Muscle layer of duodenum (tissue), 2 donors: ENCODE data around the gene TXNDC11.

Experiments
- H3K27ac ChIP-seq: one replicate; pipeline ENCODE4 v1.7.0; 2013; ENCODE audit warnings: mild to moderate bottlenecking, low read length
- H3K27me3 ChIP-seq: one replicate; pipeline ENCODE4 v1.7.0; 2013; ENCODE audit warnings: low read depth, mild to moderate bottlenecking, control low read depth, low read length
- H3K36me3 ChIP-seq, 2 donors: one replicate each; pipeline ENCODE4 v1.7.0; 2013; ENCODE audit warnings: low read length in 2 of 2, control low read depth in 1 of 2, mild to moderate bottlenecking in 1 of 2; ENCODE audit not compliant: insufficient read depth in 2 of 2, control insufficient read depth in 1 of 2
- H3K4me1 ChIP-seq, 2 donors: one replicate each; pipeline ENCODE4 v1.7.0; 2013; ENCODE audit warnings: low read length in 2 of 2, mild to moderate bottlenecking in 2 of 2, control low read depth in 1 of 2, moderate library complexity in 1 of 2; ENCODE audit not compliant: insufficient read depth in 2 of 2, control insufficient read depth in 1 of 2
- H3K4me3 ChIP-seq, 2 donors: one replicate each; pipeline ENCODE4 v1.7.0; 2013; ENCODE audit warnings: low read length in 2 of 2, low read depth in 1 of 2, mild to moderate bottlenecking in 1 of 2
- H3K9me3 ChIP-seq, 2 donors: one replicate each; pipeline ENCODE4 v1.7.0; 2013; ENCODE audit warnings: low read length in 2 of 2, control low read depth in 1 of 2, mild to moderate bottlenecking in 1 of 2; ENCODE audit not compliant: control insufficient read depth in 1 of 2
- donor health status: healthy.

Gene TXNDC11

DNA sequence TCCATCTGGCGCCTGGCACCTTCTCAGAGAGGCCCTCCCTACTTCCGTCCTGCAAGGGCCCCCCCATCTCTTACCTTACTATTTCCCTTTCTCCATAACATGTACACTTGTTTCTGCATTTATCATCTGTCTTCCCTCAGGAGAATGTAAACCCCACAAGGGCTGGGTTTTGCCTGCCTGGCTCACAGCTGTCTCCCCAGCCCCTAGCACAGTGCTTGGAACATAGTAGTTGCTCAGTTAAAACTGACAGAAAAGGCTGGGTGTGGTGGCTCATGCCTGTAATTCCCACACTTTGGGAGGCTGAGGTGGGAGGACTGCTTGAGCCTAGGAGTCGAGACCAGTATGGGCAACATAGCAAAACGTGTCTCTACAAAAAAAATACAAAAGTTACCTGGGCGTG lies 80.1 kb downstream of the TXNDC11 start:
- H3K4me3 ChIP-seq, result no peak overlapping the region
- peaks cover 0 to 2% of the 10 kb centered on the region in 2 donors for H3K4me1 ChIP-seq
- H3K9me3 ChIP-seq, result no peaks in the 10 kb centered on the region
- H3K27ac ChIP-seq, result no peak overlapping the region
- no peaks in the 10 kb centered on the region for H3K27me3 ChIP-seq
- H3K36me3 ChIP-seq, result no peaks in the 10 kb centered on the region

- Histone ChIP-seq H3K9me3 (no peaks in the 10 kb centered on the region), H3K4me3 (no peak overlapping the region), H3K36me3 (no peaks in the 10 kb centered on the region), H3K27ac (no peak overlapping the region), H3K4me1 (no peaks in the 10 kb centered on the region), H3K27me3 (no peaks in the 10 kb centered on the region)
Observed at GRCh38 chr16:11660565-11660964, 82.1 kb downstream of the TXNDC11 start.

GRCh38 chr16:11658896-11659708 lies 83.6 kb downstream of the TXNDC11 start:
- no peaks in the 10 kb centered on the region for H3K4me1 ChIP-seq
- no peaks in the 10 kb centered on the region for H3K36me3 ChIP-seq
- H3K9me3 ChIP-seq, result no peaks in the 10 kb centered on the region
- no peaks in the 10 kb centered on the region for H3K27me3 ChIP-seq
- H3K4me3 ChIP-seq, result no peak overlapping the region
- H3K27ac ChIP-seq, result no peak overlapping the region

DNA sequence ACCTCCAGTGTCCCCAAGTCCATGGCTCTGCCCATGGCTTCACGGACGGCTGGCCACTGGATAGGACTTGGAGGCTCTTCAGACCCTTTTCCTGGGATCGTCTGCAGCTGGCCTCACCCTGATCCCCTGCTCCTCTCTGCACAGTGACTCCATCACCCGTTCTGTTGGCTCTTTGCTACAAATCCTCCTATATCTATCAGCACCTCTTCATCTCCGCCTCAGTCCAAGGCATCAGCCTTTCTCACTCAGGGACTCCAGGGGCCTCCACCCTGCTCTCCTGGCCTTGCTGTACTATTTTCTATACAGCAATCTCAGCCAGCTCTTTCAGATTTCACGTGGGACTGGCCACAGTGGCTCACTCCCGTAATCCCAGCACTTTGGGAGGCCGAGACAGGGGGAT lies 85.1 kb downstream of the TXNDC11 start:
- Histone ChIP-seq H3K27me3 (no peaks in the 10 kb centered on the region), H3K4me1 (no peaks in the 10 kb centered on the region), H3K36me3 (no peaks in the 10 kb centered on the region), H3K27ac (no peak overlapping the region), H3K4me3 (no peak overlapping the region), H3K9me3 (no peaks in the 10 kb centered on the region)

DNA sequence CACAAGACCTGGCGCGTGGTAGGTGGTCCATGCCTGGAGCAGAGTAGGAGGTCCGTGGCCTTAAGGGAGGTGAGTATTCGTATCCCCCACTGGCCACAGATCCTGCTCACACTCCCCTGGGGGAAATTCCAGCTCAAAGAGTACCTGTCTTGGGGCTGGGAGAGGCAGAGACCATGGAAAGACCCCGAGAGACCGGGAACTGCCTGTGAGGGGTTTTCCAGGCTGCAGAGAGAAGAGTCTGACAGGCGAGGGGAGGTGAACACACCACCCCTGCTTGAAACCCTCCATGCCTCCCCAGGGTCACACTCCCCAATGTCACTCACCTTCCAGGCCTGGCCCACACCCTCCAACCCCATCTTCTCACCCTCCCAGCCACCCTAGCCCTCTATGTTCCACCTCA lies 87.0 kb downstream of the TXNDC11 start:
- no peak overlapping the region for H3K27ac ChIP-seq
- H3K27me3 ChIP-seq, result no peaks in the 10 kb centered on the region
- H3K36me3 ChIP-seq, result no peaks in the 10 kb centered on the region
- H3K4me3 ChIP-seq, result no peak overlapping the region
- no peaks in the 10 kb centered on the region for H3K4me1 ChIP-seq
- H3K9me3 ChIP-seq, result no peaks in the 10 kb centered on the region

- Histone ChIP-seq H3K9me3 (no peaks in the 10 kb centered on the region), H3K27me3 (no peaks in the 10 kb centered on the region), H3K36me3 (no peaks in the 10 kb centered on the region), H3K4me3 (no peak overlapping the region), H3K27ac (no peak overlapping the region), H3K4me1 (no peaks in the 10 kb centered on the region)
Observed at GRCh38 chr16:11651796-11652195, 90.9 kb downstream of the TXNDC11 start.

DNA sequence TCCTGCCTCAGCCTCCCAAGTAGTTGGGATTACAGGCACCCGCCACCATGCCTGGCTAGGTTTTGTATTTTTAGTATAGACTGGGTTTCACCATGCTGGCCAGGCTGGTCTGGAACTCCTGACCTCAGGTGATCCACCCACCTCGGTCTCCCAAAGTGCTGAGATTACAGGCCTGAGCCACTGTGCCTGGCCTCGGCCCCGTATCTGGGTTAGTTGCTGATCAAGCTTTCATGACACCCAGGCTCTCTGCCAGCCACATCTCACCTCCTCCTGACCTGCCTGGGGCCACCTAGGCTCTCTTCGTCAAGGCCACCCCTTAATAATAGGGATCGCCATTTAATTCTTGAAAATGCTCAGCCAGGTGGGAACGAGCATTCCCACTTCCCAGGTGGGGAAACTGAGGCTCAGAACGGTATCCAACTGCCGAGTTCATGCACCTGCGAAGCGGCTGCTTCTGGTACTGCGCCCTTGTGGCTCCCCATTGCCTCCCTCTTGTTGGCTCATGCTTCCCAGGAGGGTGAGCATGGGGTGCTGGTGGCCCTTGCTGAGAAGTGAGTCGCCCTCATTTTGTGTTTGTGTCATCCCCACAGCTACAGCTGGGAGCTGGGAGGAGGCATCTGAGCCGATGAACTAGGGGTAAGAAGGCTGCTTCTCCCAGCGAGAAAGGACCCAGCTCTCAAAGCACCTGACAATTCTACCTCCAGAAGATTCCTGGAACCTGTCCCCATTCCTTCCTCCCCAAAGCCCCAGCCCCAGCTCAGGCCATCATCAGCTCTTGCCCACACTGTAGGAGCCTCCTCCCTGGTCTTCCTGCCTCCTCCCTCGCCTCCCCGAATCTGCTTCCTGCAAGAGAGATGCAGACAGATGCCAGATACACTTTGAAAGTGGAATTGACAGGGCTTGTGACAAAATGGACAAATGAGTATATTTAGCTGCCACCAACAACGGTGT lies 91.7 kb downstream of the TXNDC11 start:
- H3K27ac ChIP-seq, result no peak overlapping the region

DNA sequence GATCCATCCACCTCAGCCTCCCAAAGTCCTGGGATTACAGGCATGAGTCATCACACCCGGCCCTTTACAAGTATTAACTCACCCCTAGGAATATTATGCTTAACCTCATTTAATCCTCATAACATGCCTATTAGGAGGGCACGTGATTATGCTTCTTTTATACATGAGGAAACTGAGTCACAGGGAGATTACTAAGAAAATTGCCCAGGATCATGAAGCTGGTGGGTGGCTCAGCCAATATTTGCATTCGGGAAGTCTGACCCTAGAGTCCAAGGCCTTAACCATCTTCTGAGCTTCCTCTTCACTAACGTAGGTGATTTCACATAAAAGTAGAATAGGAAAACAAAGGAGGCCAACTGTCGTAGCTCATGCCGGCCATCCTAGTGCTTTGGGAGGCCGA lies 93.4 kb downstream of the TXNDC11 start:
- no peak overlapping the region for H3K4me3 ChIP-seq
- no peaks in the 10 kb centered on the region for H3K4me1 ChIP-seq
- H3K36me3 ChIP-seq, result no peaks in the 10 kb centered on the region
- no peak overlapping the region for H3K27ac ChIP-seq
- H3K27me3 ChIP-seq, result no peaks in the 10 kb centered on the region
- no peaks in the 10 kb centered on the region for H3K9me3 ChIP-seq

More for the DNA sequence above, 91.7 kb downstream of the TXNDC11 start:
- Histone ChIP-seq H3K27me3 (no peaks in the 10 kb centered on the region), H3K4me1 (no peaks in the 10 kb centered on the region), H3K36me3 (no peaks in the 10 kb centered on the region), H3K4me3 (no peak overlapping the region), H3K9me3 (no peaks in the 10 kb centered on the region)

- no peaks in the 10 kb centered on the region for H3K27me3 ChIP-seq
- H3K9me3 ChIP-seq, result no peaks in the 10 kb centered on the region
- H3K27ac ChIP-seq, result no peak overlapping the region
- H3K36me3 ChIP-seq, result no peaks in the 10 kb centered on the region
- H3K4me1 ChIP-seq, result peaks cover 0 to 14% of the 10 kb centered on the region in 2 donors
- no peak overlapping the region for H3K4me3 ChIP-seq
Observed at GRCh38 chr16:11642765-11643116, 99.9 kb downstream of the TXNDC11 start.

GRCh38 chr16:11640987-11641817 lies 101.5 kb downstream of the TXNDC11 start:
- Histone ChIP-seq H3K4me1 (peaks cover 0 to 14% of the 10 kb centered on the region in 2 donors), H3K27ac (peak overlapping the region; percentile 62), H3K9me3 (no peaks in the 10 kb centered on the region), H3K36me3 (no peaks in the 10 kb centered on the region), H3K27me3 (no peaks in the 10 kb centered on the region), H3K4me3 (peak overlapping the region in 1 of 2 donors; percentile 1)
